GM19240 (cell line): ENCODE results near the gene COPB2.
"Not testable (repeated sequence)": the region's sequence is repeated elsewhere in the genome, so short reads cannot be mapped to it uniquely, and the experiment has no call there.

Experiments
- DNase-seq: peaks from one replicate; pipeline ENCODE4 v3.0.0; 2011; ENCODE audit warnings: low spot score; ENCODE audit not compliant: insufficient read length

The COPB2 gene

DNA sequence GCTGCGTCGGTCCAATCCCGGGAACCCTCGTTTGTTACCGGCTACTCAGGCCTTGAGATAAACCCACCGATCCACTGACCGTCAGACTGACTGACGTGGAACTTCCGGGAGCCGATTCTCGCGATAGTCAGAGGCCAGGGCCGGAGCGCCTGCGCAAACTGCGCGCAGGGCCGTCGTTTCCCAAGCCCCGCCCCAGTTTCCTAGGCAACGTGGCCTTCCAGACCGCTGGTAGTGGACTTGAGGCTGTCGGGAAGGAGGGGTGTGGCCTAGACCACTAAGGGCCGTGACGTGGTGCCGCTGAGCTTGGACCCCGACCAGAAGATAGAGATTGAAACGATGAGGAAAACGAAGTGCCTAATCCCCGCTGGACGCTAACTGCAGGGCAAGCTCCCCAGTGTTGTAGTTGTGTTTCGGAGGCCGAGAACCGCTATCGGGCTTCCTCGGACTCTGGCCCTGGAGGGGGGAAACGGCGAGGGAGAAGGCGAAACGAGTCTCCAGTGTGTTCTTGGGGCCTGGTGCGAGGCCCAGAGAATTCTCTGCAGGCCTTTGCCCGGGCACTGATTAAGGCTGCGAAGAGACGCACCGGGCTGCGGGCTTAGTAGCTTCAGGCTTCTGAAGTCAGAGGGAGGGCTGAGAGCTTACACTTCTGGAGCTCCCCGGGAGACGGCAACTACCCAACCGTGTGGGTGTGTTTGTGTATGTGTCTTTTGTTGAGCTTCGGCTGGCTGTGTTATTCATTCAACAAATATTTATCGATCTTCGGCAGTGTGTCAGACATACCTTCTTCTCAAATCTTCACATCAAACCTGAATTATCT, at the start of gene COPB2:
COPB2 (minus strand) TSS at position 96 of the 817 bp plus-strand sequence. CDS start 97 bp downstream, outside the sequence.
- DNase-seq, result peak; percentile 81

DNA sequence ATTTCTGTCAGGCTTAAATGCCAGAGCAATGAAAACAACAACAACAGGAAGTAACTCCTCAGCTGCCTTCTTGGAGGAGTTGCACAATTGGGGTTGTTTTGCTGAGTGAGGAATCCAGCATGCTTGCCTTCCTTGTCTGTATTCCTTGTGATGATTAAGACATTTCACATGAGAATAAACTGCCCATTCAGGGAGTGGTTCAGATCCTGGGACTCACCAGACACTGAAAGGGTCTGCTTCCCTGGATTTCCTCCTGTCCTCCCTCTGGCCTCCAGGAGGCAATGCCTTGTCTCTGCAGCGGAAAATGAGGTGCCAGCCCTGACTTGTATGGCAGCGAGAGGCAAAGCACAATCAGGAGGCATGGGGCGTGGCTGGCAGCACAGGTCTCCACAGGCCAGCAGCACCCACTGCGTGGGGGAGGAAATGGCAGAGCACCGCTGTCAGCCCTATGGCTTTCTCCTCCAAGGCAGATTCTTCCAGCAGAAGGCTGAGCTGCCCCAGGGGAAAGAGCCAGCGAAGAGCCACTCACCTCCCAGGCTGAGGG, 45.4 kb upstream of the COPB2 start:
- no peak for DNase-seq

DNA sequence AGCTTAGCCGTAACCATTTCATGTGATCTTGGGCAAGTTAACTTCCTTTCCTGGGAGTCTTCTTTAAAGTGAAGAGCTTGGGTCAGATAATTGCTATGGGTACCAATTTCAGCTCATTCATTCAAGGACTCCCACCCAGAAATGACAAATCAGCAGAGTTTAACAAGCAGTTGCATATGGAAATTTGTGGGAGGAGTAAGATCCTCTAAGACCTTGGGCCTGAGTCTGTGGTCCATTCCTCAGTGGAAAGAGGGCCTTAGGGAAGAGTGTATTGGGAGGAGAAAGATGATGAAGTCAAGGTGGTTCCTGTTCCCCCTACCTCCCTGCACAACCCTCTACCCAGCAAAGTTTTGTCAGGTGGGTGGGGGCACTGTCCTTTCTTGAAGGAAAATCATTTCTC, 44.8 kb upstream of the COPB2 start:
- no peak for DNase-seq

DNA sequence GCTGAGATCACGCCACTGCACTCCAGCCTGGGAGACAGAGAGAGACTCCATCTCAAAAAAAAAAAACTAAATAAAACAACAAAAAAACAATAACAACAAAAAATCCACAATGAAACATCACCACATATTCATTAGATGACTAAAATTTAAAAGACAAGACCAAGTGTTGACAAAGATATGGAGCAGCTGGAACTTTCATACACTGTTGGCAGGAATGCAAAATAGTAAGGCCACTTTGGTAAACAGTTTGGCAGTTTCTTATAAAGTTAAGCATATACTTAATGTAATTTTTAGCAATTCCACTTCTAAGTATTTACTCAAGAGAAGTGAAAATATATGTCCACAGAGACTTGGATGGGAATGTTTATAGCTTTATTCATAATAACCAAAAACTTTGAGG, 43.6 kb upstream of the COPB2 start:
- no peak for DNase-seq

DNA sequence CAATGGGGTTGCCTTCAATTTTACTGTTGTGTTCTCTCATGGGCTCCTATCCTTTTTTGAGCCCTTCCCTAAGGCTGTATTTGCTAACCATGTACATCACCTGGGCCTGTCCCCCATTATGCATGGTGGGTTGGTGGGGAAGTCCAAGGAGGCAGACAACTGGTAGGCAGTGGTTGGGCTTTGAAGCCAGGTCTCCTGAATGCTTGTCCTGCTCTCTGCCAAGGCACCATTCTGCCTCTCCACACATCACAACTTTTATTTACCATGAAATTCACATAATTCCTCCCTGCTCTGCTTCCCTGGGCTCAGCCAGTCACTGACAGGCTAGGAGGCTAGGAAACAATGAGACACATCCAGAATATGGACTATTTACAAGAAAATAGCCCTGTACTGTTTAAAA, 41.0 kb upstream of the COPB2 start:
- no peak for DNase-seq

DNA sequence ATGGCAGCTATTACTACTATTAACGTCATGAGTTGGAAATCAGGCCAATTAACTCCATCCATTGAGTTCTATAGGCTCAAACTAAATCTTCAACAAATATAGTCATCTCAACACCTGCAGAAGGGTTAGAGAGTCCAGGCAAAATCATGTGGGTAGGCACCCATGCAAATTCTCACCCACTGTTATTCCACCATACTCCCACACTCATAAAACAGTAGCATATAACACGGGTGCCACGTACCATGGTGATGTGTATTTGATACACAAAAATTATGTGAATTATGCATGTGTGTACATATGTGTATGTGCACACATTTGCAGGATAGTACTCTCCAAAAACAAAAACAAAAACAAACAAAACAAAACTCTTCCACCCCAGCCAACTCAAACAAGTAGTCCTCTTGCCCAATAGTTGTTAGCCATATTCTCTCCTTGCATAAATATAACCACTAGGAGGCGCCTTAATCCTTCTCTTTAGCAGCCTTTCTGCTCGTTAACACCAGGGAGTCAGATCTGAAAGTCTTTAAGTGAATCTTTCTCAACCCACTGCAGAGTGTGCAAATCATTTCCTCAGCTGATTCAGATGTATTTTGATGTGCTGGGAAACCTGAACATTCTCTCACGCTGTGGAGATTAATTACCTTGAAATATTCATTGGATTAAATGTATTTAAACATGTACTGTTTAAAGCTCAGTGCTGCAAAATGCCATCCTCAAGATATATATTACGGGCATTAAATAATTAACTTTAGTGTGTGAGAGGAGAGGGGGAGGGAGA, 38.0 kb upstream of the COPB2 start:
- DNase-seq, result peak; percentile 45

DNA sequence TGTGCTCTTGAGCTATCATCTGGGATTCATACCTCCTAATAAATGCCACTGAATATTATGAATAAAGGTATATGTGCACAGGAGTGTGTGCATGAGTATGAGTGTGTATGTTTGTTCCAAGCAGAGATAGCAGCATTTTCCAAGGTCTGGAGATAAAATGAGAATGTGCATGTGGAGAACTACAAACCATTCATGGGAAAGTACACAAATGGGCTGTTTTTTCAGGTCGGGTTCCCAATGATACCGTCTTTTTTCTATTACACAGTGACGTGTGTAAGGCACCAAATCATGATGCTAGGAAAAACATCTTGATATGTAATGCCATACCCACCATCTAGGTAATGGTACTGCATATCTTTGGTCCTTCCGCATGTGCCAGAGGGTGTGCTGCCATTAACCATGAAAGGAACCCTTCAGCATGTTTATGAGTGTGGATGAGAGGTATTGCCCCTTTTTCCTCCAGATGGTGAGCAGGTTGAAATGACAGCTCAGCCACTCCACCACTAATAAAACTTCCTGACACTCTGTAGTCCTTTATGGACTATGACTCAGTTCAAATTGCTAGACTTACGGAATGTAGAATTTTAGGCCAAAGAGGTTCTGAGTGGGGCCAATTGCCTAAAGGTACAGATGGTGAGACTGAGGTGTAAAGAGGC, 36.4 kb upstream of the COPB2 start:
- DNase-seq, result no peak

DNA sequence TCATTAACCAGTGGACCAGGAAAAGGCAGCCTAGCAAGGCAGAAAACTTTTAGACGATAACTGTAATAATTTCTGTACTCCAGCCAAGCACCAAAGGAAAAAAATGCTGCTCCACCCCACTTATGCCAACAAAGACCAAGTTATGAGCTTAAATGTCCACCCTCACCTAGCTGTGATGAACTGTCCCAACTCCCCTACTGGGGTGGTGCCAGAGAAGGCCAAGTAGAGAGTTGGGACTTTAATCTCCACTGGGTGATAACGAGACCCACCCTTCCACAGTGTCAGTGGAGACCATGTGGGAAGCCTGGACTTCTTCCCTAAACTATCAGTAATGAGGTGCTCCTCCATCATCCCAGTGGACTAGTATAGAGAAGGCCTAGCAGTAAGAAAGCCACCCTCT, 33.8 kb upstream of the COPB2 start:
- DNase-seq, result no peak

DNA sequence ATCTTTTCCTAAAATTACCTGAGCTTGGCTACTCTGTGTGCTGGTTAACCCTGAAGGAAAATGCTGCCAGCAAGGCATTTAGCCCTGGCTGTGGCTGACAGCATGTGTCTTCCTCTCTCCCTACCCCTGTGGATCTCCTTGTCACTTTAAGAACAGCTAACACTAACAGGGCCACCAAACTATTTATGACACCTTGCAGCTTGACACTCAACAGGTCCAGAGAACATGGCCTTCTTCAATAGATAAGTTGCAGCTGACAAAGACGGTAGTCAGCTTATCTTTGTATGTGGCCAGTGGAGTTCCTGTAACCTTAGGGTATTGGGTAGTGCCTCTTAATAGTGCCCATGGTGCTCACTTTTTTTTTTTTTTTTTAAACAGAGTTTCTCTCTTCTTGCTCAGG, 32.0 kb upstream of the COPB2 start:
- no peak for DNase-seq

DNA sequence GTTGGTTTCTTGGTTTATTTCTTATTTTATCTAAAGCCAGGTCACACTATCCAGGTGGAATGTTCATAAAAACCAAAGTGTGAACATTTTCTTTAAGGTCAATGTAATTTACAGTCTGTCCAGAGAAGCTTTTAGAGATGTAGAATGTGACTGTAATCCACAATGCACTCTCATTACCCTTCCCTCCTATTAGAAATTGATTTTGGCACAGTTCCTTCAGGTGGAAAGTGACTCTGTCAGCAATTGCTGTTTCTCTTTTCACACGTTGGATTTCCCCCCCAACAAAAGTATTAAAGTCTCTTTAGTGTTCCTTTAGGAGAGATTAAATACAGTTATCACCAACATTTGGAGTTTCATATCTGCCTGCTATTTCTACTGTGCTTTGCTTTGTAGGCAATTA, 31.6 kb upstream of the COPB2 start:
- DNase-seq, result no peak

DNA sequence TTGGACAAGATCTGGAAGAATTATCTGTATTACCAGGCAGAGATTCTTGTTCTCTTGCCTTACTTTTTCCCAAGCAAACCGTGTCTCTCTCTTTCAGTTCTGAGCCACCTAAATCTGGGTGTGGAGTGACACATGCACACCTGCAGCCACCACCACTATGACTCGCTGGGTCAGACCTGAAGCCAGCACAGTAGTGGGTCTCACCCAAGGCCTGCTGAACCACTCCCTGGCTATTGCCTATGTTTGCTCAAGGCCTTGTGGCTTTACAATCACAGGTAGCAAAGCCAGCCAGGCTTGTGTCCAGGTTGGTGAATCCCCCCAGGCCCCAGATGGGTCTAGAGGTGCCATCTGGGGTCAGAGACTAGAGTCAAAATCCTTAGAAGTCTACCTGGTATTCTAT, 28.7 kb upstream of the COPB2 start:
- no peak for DNase-seq

DNA sequence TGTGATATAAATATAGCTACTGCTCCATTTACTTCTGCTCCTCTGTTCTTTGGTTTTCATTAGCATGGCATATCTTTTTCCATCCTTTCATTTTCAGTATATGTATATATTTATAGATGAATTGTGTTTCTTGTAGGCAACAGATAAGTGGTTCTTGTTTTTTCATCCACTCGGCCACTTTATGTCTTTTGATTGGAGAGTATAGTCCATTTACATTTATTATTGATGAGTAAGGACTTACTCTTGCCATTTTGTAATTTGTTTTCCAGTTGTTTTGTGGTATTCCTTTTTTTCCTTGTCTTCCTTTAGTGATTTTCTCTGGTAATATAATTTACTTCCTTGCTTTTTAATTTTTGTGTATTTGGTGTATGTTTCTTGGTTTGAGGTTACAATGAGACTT, 26.8 kb upstream of the COPB2 start:
- no peak for DNase-seq

DNA sequence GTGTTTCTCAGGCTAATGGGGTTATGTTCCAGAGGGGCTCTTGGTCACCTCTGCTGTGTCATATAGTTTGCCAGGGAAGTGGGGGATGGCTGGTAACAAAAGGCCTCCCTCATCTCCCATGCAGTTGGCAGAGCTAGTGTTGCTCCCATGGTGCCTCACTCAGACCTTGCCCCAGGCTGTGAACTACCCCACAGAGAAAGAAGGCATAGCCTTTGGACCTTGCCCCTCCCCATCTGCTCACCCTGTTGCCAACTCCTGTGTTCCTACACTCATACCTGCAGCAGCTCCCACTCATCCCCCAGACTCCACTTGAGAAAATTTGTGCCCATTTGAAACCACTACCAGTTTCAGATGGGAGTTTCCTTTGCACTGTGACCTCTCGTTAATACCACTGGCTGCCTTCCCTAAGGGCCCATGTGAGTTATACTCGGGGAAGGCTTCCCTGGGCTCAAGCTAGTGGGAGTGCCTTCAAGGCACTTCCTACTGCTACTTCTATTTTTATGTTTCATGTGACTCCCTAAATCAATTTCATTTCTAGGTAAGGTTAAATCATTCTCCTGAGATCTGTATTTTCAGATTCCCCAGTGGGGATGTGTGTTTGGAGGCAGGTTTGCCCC, 25.3 kb upstream of the COPB2 start:
- no peak for DNase-seq

DNA sequence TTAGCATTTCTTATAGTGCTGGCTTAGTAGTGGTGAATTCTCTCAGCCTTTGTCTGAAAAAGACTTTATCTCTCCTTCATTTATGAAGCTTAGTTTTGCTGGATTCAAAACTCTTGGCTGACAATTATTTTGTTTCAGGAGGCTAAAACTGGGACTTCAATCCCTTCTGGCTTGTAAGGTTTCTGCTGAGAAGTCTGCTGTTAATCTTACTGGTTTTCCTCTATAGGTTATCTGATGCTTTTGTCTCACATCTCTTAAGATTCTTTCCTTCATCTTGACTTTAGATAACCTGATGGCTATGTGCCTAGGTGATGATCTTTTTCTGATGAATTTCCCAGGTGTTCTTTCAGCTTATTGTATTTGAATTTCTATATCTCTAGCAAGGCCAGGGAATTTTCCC, 23.4 kb upstream of the COPB2 start:
- not testable (repeated sequence) for DNase-seq

DNA sequence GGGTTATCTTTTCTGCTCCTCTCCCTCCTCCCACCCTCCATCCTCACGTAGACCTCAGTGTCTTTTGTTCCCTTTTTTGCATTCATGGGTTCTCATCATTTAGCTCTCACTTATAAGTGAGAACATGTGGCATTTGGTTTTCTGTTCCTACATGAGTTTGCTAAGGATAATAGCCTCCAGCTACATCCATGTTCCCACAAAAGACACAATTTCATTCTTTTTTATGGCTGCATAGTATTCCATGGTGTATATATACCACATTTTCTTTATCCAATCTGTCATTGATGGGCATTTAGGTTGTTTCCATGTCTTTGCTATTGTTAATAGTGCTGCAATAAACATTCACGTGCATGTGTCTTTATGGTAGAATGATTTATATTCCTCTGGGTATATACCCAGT, 11.7 kb upstream of the COPB2 start:
- DNase-seq, result not testable (repeated sequence)

DNA sequence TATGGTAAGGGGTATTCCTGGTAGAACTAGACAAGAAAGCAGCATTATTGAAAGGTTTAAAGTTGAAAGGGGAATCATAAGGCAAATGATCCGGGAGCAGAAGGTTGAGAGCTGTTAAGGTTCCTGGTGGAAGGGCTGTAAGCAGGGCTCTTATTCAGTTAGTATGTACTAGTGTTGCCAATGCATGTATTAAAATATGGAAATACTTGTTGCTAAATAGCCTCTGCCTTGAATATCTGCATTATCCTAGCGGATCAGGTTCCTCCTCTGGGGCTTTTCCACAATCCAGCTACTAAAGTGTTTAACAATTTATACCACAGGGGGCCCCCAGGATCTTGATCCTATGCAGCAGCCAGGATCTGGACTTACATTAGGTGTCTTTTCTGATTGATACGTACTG, 7.3 kb upstream of the COPB2 start:
- DNase-seq, result no peak

DNA sequence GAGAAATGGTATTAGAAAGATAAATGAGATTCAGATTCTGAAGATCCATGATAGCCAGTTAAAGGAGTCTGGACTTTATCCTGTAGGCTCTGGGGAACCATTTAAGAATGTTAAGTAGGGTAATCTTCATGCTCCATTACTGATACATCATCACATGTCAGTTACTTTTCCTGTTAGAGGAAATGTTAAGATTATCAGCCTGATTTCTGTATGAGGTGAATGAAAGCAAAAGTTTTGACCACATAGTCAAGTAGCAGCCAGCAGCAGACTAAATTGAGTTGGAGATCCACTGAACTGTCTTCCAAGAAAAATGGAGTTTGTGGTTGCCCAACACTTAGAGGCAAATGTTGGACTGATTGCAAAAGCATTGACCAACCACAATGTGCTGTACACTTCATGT, 4.7 kb upstream of the COPB2 start:
- no peak for DNase-seq

DNA sequence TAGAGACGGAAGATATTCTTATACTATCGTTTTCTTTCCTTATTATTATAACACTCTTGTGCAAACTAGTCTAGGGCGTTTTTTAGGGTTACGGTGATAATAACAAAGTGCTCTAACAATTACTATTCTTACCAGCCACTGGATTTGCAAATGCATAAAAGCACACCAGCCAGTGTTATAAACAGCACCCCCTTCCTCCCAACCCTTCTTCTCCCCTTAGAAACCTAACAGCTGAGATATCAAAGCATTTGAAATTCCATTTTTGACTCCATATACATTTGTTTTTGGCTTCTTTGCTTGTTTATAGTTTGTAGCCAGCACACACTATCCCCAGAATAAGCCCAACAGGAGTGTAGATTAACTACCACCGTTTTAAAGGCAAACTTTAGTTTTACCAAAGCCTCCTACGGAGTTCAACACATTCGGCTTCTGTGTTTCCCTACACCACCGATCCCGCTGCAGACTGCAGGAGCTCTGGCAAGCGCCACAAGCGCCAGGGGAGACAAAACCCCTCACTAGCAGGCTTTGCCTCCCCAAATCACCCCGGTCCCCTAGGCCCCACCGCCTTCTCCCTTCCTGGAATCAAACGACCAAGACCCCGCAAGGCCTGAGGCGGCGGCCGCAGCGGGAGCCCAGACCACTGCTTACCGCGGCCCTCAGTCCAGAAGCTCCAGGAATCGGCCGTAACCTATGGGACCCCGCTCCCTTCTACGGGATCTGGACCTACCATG, 461 bp downstream of the COPB2 start:
- DNase-seq, result no peak

DNA sequence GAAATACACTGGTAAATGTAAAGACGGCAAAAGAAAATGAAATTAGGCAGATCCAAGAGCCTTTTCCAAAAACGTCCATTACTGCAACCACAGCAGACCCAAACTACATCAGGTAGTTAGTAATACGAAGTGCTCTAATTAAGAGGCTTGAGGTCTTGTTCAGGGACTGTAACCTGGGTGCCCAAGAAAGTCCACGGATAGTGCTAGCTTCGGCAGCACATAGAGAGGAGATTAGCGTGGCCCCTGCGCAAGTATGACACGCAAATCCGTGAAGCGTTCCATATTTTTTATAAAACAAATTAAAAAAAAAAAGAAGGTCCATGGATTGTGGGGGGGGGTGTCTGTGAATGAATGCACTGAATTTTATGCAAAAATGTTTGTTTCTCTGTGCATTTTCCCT, 1.4 kb downstream of the COPB2 start:
- no peak for DNase-seq

DNA sequence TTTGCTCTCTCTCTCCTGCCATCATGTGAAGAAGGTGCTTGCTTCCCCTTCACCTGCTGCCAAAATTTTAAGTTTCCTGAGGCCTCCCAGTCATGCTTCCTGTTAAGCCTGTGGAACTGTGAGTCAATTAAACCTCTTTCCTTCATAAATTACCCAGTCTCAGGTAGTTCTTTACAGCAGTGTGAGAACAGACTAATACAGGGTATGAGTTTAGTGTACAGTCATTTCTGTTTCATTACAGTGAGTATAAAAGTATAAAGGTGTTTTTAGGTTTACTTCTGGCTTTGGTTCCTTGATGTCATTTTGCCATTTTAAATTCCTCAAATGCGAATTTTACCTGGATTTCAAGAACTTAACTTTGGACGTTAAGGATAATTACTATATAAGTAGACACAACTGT, 7.2 kb downstream of the COPB2 start:
- DNase-seq, result not testable (repeated sequence)

DNA sequence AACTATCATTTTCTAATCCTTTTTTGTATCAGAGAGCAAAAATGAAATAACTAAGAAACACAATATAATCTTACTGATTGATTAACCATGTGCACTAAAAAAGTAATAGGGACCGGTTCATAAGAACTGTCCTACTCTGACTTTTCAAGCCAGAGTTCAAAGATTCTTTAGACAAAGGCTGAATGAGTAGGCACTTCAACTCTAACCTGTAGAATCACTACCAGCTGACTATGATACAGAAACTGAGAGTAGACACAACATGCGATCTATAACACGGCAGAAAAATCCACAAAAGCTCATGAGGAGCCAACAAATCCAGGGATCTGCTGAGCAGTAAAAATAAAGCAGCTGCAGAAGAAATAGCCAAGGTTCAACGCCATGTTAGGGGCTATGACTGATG, 8.9 kb downstream of the COPB2 start:
- DNase-seq, result no peak
